ENCODE measurements around the gene HS3ST6. TPM values are rescaled to one million over a fixed set of nuclear protein-coding genes. Genes with fewer than 3 reads are reported as not detected.
"Not testable (repeated sequence)": the region's sequence is repeated elsewhere in the genome, so short reads cannot be mapped to it uniquely, and the experiment has no call there.

Gene HS3ST6
- total RNA-seq, 1 donor from 2014 or later, result 1.3 TPM

- H3K36me3 Mint-ChIP-seq, result no peaks in the 10 kb centered on the region
- TF ChIP-seq CTCF (conservative IDR thresholded peaks at IDR 0.05), result peak; percentile 43
- H3K27ac Mint-ChIP-seq, result peak within 1 kb of the TSS; percentile 53
- peaks cover 4% of the 10 kb centered on the region for H3K4me1 Mint-ChIP-seq (ENCODE audit: unreplicated experiment)
- no peaks in the 10 kb centered on the region for H3K27me3 Mint-ChIP-seq
- peak; percentile 99 for DNase-seq (ENCODE audit: extremely low spot score, unreplicated experiment)
- peak within 1 kb of the TSS; percentile 88 for H3K4me3 Mint-ChIP-seq
- H3K9me3 Mint-ChIP-seq, result no peaks in the 10 kb centered on the region
Observed at GRCh38 chr16:1942810-1943726, 24.9 kb upstream of the HS3ST6 start, which contains the start of gene MSRB1. MSRB1 (minus strand) TSS chr16:1943199; CDS start chr16:1943156, 43 bp downstream.

- no peaks in the 10 kb centered on the region for H3K36me3 Mint-ChIP-seq
- H3K27me3 Mint-ChIP-seq, result no peaks in the 10 kb centered on the region
- DNase-seq (ENCODE audit: extremely low spot score, unreplicated experiment), result no peak
- TF ChIP-seq CTCF (conservative IDR thresholded peaks at IDR 0.05), result no peak
- no peaks in the 10 kb centered on the region for H3K9me3 Mint-ChIP-seq
- H3K4me3 Mint-ChIP-seq, result peak overlapping the region; percentile 88
- H3K27ac Mint-ChIP-seq, result peak overlapping the region; percentile 48
- peaks cover 4% of the 10 kb centered on the region for H3K4me1 Mint-ChIP-seq (ENCODE audit: unreplicated experiment)
Observed at GRCh38 chr16:1942047-1942809, 24.0 kb upstream of the HS3ST6 start.

- Mint-ChIP-seq H3K9me3 (no peaks in the 10 kb centered on the region), H3K4me1 (ENCODE audit: unreplicated experiment) (peaks cover 4% of the 10 kb centered on the region), H3K4me3 (peak overlapping the region; percentile 88), H3K27me3 (no peaks in the 10 kb centered on the region), H3K27ac (peak overlapping the region; percentile 48), H3K36me3 (no peaks in the 10 kb centered on the region)
- TF ChIP-seq CTCF (conservative IDR thresholded peaks at IDR 0.05), result peak; percentile 29
- DNase-seq (ENCODE audit: extremely low spot score, unreplicated experiment), result no peak
Observed at GRCh38 chr16:1941162-1942046, 23.2 kb upstream of the HS3ST6 start.

- peak overlapping the region; percentile 23 for H3K27ac Mint-ChIP-seq
- H3K27me3 Mint-ChIP-seq, result no peaks in the 10 kb centered on the region
- H3K4me3 Mint-ChIP-seq, result peak overlapping the region; percentile 45
- H3K36me3 Mint-ChIP-seq, result no peaks in the 10 kb centered on the region
- TF ChIP-seq CTCF (conservative IDR thresholded peaks at IDR 0.05), result no peak
- no peaks in the 10 kb centered on the region for H3K9me3 Mint-ChIP-seq
- peaks cover 4% of the 10 kb centered on the region for H3K4me1 Mint-ChIP-seq (ENCODE audit: unreplicated experiment)
- no peak for DNase-seq (ENCODE audit: extremely low spot score, unreplicated experiment)
Observed at GRCh38 chr16:1940273-1941161, 22.3 kb upstream of the HS3ST6 start.

- not testable (repeated sequence) for H3K27me3 Mint-ChIP-seq; H3K4me1 Mint-ChIP-seq (ENCODE audit: unreplicated experiment); H3K9me3 Mint-ChIP-seq; DNase-seq (ENCODE audit: extremely low spot score, unreplicated experiment); H3K36me3 Mint-ChIP-seq; H3K27ac Mint-ChIP-seq
- H3K4me3 Mint-ChIP-seq, result peak overlapping the region; percentile 45
Observed at GRCh38 chr16:1939833-1940232, 21.6 kb upstream of the HS3ST6 start.
